Kidney epithelial cell (primary cell): ENCODE measurements around the gene EOMES. TPM values are rescaled to one million over a fixed set of nuclear protein-coding genes. Genes with fewer than 3 reads are reported as not detected.
A peak's percentile ranks its signal among the peaks of the same experiment; 100 is the strongest.

ENCODE experiments used
- DNase-seq: peaks from one replicate; pipeline ENCODE4 v3.0.0-alpha.2; 2010; ENCODE audit warnings: low read depth
- H3K27me3 ChIP-seq: 2 replicates; pipeline ENCODE4 v1.6.0; 2011; ENCODE audit warnings: low read length; ENCODE audit not compliant: control insufficient read depth, insufficient read depth
- H3K36me3 ChIP-seq: 2 replicates; pipeline ENCODE4 v1.5.1; 2011; ENCODE audit warnings: low read length; ENCODE audit not compliant: control insufficient read depth, insufficient read depth
- H3K4me3 ChIP-seq: 2 replicates; pipeline ENCODE4 v1.5.1; 2011; ENCODE audit warnings: low read depth, mild to moderate bottlenecking, control low read depth, low read length
- CTCF ChIP-seq: IDR thresholded peaks from 2 replicates; pipeline ENCODE4 v1.5.1; 2011; ENCODE audit warnings: mild to moderate bottlenecking, moderate library complexity, low read length, control low read depth, inconsistent platforms; ENCODE audit not compliant: insufficient read depth, poor library complexity, severe bottlenecking
- total RNA-seq: library from RNA; depleted of rRNA; stranded (reverse); fragments of >200 nt; gene quantifications from 2 replicates; pipeline ENCODE4 v1.2.3, GENCODE V29; 2015

EOMES gene
- total RNA-seq, 1 donor from 2014 or later, result 0.04 TPM

GRCh38 chr3:27729748-27730611, 7.9 kb upstream of the EOMES start:
- Histone ChIP-seq H3K4me3 (no peak overlapping the region), H3K27me3 (peaks cover 55% of the 10 kb centered on the region), H3K36me3 (no peaks in the 10 kb centered on the region)
- no peak for DNase-seq
- no peak for TF ChIP-seq CTCF

GRCh38 chr3:27729325-27729724, 7.2 kb upstream of the EOMES start:
- Histone ChIP-seq H3K4me3 (no peak overlapping the region), H3K27me3 (peaks cover 60% of the 10 kb centered on the region), H3K36me3 (no peaks in the 10 kb centered on the region)
- no peak for TF ChIP-seq CTCF
- DNase-seq, result no peak

GRCh38 chr3:27728195-27729087, 6.3 kb upstream of the EOMES start:
- H3K4me3 ChIP-seq, result no peak overlapping the region
- no peaks in the 10 kb centered on the region for H3K36me3 ChIP-seq
- TF ChIP-seq CTCF, result peak; percentile 32
- peaks cover 69% of the 10 kb centered on the region for H3K27me3 ChIP-seq
- no peak for DNase-seq

- no peak overlapping the region for H3K4me3 ChIP-seq
- H3K36me3 ChIP-seq, result no peaks in the 10 kb centered on the region
- no peak for DNase-seq
- TF ChIP-seq CTCF, result no peak
- H3K27me3 ChIP-seq, result peaks cover 82% of the 10 kb centered on the region
These were observed 4.1 kb upstream of the EOMES start for GRCh38 chr3:27726240-27726639.

- DNase-seq, result no peak
- H3K27me3 ChIP-seq, result peaks cover 82% of the 10 kb centered on the region
- TF ChIP-seq CTCF, result no peak
- no peak overlapping the region for H3K4me3 ChIP-seq
- H3K36me3 ChIP-seq, result no peaks in the 10 kb centered on the region
These were observed 2.5 kb upstream of the EOMES start for GRCh38 chr3:27724459-27725197.
